Epithelial cell of proximal tubule (primary cell): ENCODE data around the gene MN1. TPM values are rescaled to one million over a fixed set of nuclear protein-coding genes. Genes with fewer than 3 reads are reported as not detected.
A peak's percentile ranks its signal among the peaks of the same experiment; 100 is the strongest.

ENCODE experiments used
- DNase-seq: peaks from one replicate; pipeline ENCODE4 v3.0.0-alpha.2; 2011; ENCODE audit warnings: low read depth
- H3K4me3 ChIP-seq: 2 replicates; pipeline ENCODE4 v1.5.1; 2011; ENCODE audit warnings: low read depth, mild to moderate bottlenecking, low read length
- CTCF ChIP-seq: conservative IDR thresholded peaks from 2 replicates; pipeline ENCODE4 v1.5.1; 2012; ENCODE audit warnings: low read depth, mild to moderate bottlenecking, low read length
- total RNA-seq: library from RNA; depleted of rRNA; stranded (reverse); fragments of >200 nt; gene quantifications from 2 replicates; pipeline ENCODE4 v1.2.3, GENCODE V29; 2015

The MN1 gene
- total RNA-seq, 1 donor from 2014 or later, result 0.06 TPM

GRCh38 chr22:27800250-27801201, 1.0 kb downstream of the MN1 start:
- peak overlapping the region; percentile 60 for H3K4me3 ChIP-seq
- TF ChIP-seq CTCF, result no peak
- no peak for DNase-seq

- H3K4me3 ChIP-seq, result no peak overlapping the region
- no peak for DNase-seq
- no peak for TF ChIP-seq CTCF
Measured at GRCh38 chr22:27799827-27800249, 1.7 kb downstream of the MN1 start.

GRCh38 chr22:27799015-27799826, 2.3 kb downstream of the MN1 start:
- no peak for DNase-seq
- TF ChIP-seq CTCF, result no peak
- H3K4me3 ChIP-seq, result no peak overlapping the region

GRCh38 chr22:27798511-27799014, 3.0 kb downstream of the MN1 start:
- no peak for DNase-seq
- H3K4me3 ChIP-seq, result no peak overlapping the region
- TF ChIP-seq CTCF, result no peak

GRCh38 chr22:27797520-27798391, 3.8 kb downstream of the MN1 start:
- TF ChIP-seq CTCF, result no peak
- no peak for DNase-seq

GRCh38 chr22:27796829-27797519, 4.6 kb downstream of the MN1 start:
- no peak for DNase-seq
- H3K4me3 ChIP-seq, result no peak overlapping the region
- no peak for TF ChIP-seq CTCF

More at GRCh38 chr22:27797520-27798391, 3.8 kb downstream of the MN1 start:
- no peak overlapping the region for H3K4me3 ChIP-seq
